SK-N-SH (cell line): ENCODE measurements around the gene FBXL2. TPM values are rescaled to one million over a fixed set of nuclear protein-coding genes. Genes with fewer than 3 reads are reported as not detected.

Experiments
- CTCF ChIA-PET: fragments of 300-600, 350-600 bp; formaldehyde crosslinking; extraction: SDS; loops from one replicate; lab custom pipeline; 2021; lab: Yijun Ruan, JAX
- POLR2A ChIA-PET: fragments of 350-600 bp; sonication (Branson Sonifier 250); formaldehyde crosslinking; extraction: SDS; loops from one replicate; lab custom pipeline; 2020; ENCODE audit warnings: antibody characterized with exemption, inconsistent platforms; lab: Yijun Ruan, JAX
- DNase-seq: peaks from one replicate; pipeline ENCODE4 v3.0.0; 2012
- H2AFZ ChIP-seq: fragments of 200-600 bp; sonication (generic); 2 replicates; pipeline ENCODE4 v1.8.1; 2016; ENCODE audit warnings: antibody characterized with exemption, mild to moderate bottlenecking, low read depth
- H3F3A ChIP-seq: fragments of 200-600 bp; sonication (generic); replicated peaks from 2 replicates; pipeline ENCODE3; 2016; ENCODE audit warnings: antibody characterized with exemption, mild to moderate bottlenecking; ENCODE audit not compliant: insufficient read depth
- H3K27ac ChIP-seq, 2 experiments: fragments of 200-500 bp in 1 of 2; fragments of 200-600 bp in 1 of 2; sonication (Bioruptor generic) in 1 of 2; sonication (generic), shearing (Covaris generic) in 1 of 2; 2 replicates each; pipeline versions ENCODE4 v1.5.1 to v1.6.1; 2014 to 2016; ENCODE audit warnings: low read depth in 2 of 2, inconsistent platforms in 1 of 2, low read length in 1 of 2, mild to moderate bottlenecking in 1 of 2, mixed read lengths in 1 of 2
- H3K27me3 ChIP-seq: fragments of 200-600 bp; sonication (generic), shearing (Covaris generic); 2 replicates; pipeline ENCODE4 v1.6.1; 2016; ENCODE audit warnings: mixed run types; ENCODE audit not compliant: insufficient read depth
- H3K36me3 ChIP-seq, 2 experiments: fragments of 200-500 bp in 1 of 2; fragments of 200-600 bp in 1 of 2; sonication (Bioruptor generic) in 1 of 2; sonication (generic) in 1 of 2; replicated peaks in 1 of 2; 2 replicates each; pipeline versions ENCODE3 to v1.5.1; 2014 to 2016; ENCODE audit warnings: low read length in 1 of 2, mild to moderate bottlenecking in 1 of 2; ENCODE audit not compliant: insufficient read depth in 2 of 2, control insufficient read depth in 1 of 2
- H3K4me1 ChIP-seq, 2 experiments: fragments of 200-500 bp in 1 of 2; fragments of 200-600 bp in 1 of 2; sonication (Bioruptor generic) in 1 of 2; sonication (generic), shearing (Covaris generic) in 1 of 2; 2 replicates each; pipeline versions ENCODE4 v1.5.1 to v1.6.1; 2014 to 2016; ENCODE audit warnings: low read depth in 1 of 2, low read length in 1 of 2, mixed run types in 1 of 2; ENCODE audit not compliant: insufficient read depth in 2 of 2, control insufficient read depth in 1 of 2
- H3K4me2 ChIP-seq: fragments of 200-600 bp; sonication (generic), shearing (Covaris generic); 2 replicates; pipeline ENCODE4 v1.6.1; 2017; ENCODE audit warnings: mixed run types
- H3K4me3 ChIP-seq, 2 experiments: fragments of 200-500 bp in 1 of 2; fragments of 200-600 bp in 1 of 2; sonication (Bioruptor generic) in 1 of 2; sonication (generic), shearing (Covaris generic) in 1 of 2; 2 replicates each; pipeline versions ENCODE4 v1.5.1 to v1.8.1; 2014 to 2016; ENCODE audit warnings: low read depth in 2 of 2, inconsistent platforms in 1 of 2, low read length in 1 of 2, mild to moderate bottlenecking in 1 of 2, mixed read lengths in 1 of 2, moderate library complexity in 1 of 2
- H3K79me2 ChIP-seq: fragments of 200-600 bp; sonication (generic); 2 replicates; pipeline ENCODE4 v1.8.1; 2017; ENCODE audit warnings: mild to moderate bottlenecking; ENCODE audit not compliant: insufficient read depth
- H3K9ac ChIP-seq: fragments of 200-600 bp; sonication (generic); 2 replicates; pipeline ENCODE4 v1.6.1; 2017; ENCODE audit warnings: mixed run types
- H3K9me2 ChIP-seq: fragments of 200-600 bp; sonication (generic); 2 replicates; pipeline ENCODE4 v1.6.1; 2017; ENCODE audit warnings: mixed run types
- H3K9me3 ChIP-seq: fragments of 200-600 bp; sonication (generic); 2 replicates; pipeline ENCODE4 v1.6.1; 2017; ENCODE audit warnings: mixed run types, mild to moderate bottlenecking, moderate library complexity
- H4K20me1 ChIP-seq: fragments of 200-600 bp; sonication (generic); 2 replicates; pipeline ENCODE4 v1.6.1; 2017; ENCODE audit warnings: mild to moderate bottlenecking, mixed run types; ENCODE audit not compliant: insufficient read depth
- EZH2phosphoT487 ChIP-seq: fragments of 200-600 bp; sonication (generic); IDR thresholded peaks from 2 replicates; pipeline ENCODE4 v1.6.1; 2017; ENCODE audit warnings: low read depth, mixed run types, mild to moderate bottlenecking, antibody characterized with exemption, moderate library complexity, borderline replicate concordance
- FOSL2 ChIP-seq: IDR thresholded peaks from 2 replicates; pipeline ENCODE4 v1.4.0; 2012; ENCODE audit warnings: low read depth, mild to moderate bottlenecking, moderate library complexity, borderline replicate concordance
- FOXJ3 ChIP-seq: sonication (generic); formaldehyde crosslinking; IDR thresholded peaks from 2 replicates; pipeline ENCODE4 v1.5.1; 2020; ENCODE audit warnings: mild to moderate bottlenecking, missing genetic modification reagents
- FOXM1 ChIP-seq: IDR thresholded peaks from 2 replicates; pipeline ENCODE4 v1.4.0; 2012; ENCODE audit warnings: low read depth, mild to moderate bottlenecking
- GATA2 ChIP-seq: sonication (generic); formaldehyde crosslinking; IDR thresholded peaks from 2 replicates; pipeline ENCODE4 v1.5.0; 2020; ENCODE audit warnings: mild to moderate bottlenecking, missing genetic modification reagents
- JUND ChIP-seq: IDR thresholded peaks from 2 replicates; pipeline ENCODE4 v1.4.0; 2012
- MAX ChIP-seq: IDR thresholded peaks from 2 replicates; pipeline ENCODE4 v1.4.0; 2012; ENCODE audit warnings: low read depth
- MXI1 ChIP-seq: IDR thresholded peaks from 2 replicates; pipeline ENCODE4 v1.6.1; 2012; ENCODE audit warnings: mild to moderate bottlenecking, low read depth, low read length, improper control_type of control experiment
- NFIC ChIP-seq: IDR thresholded peaks from 2 replicates; pipeline ENCODE4 v1.4.0; 2012; ENCODE audit warnings: borderline replicate concordance
- PBX3 ChIP-seq: IDR thresholded peaks from 2 replicates; pipeline ENCODE4; 2012
- POLR2AphosphoS5 ChIP-seq: IDR thresholded peaks from 2 replicates; pipeline ENCODE4 v1.6.1; 2012; ENCODE audit warnings: low read depth, low read length
- RCOR1 ChIP-seq: fragments of 150-350 bp; IDR thresholded peaks from 2 replicates; pipeline ENCODE4 v1.6.1; 2017; ENCODE audit warnings: antibody characterized with exemption, low read length
- REST ChIP-seq: IDR thresholded peaks from 2 replicates; pipeline ENCODE4 v1.6.1; 2012; ENCODE audit warnings: mild to moderate bottlenecking, low read depth, low read length, moderate library complexity
- RXRA ChIP-seq: IDR thresholded peaks from 2 replicates; pipeline ENCODE4 v1.4.0; 2012; ENCODE audit warnings: low read depth, mild to moderate bottlenecking, borderline replicate concordance
- SMC3 ChIP-seq: IDR thresholded peaks from 2 replicates; pipeline ENCODE4 v1.6.1; 2012; ENCODE audit warnings: low read depth, low read length, improper control_type of control experiment
- USF2 ChIP-seq: fragments of 150-350 bp; IDR thresholded peaks from 2 replicates; pipeline ENCODE4 v1.6.1; 2017; ENCODE audit warnings: antibody characterized with exemption, low read length, low read depth, borderline replicate concordance
- YY1 ChIP-seq: IDR thresholded peaks from 2 replicates; pipeline ENCODE4 v1.4.0; 2012; ENCODE audit warnings: low read depth, mild to moderate bottlenecking
- WGBS: methylation state at CpG from one replicate; pipeline ENCODE4 v1.1.6; 2017; ENCODE audit warnings: low lambda C conversion rate; 5-methylcytosine and 5-hydroxymethylcytosine counted together
- polyA plus RNA-seq, 3 experiments: library from polyadenylated mRNA; depleted of rRNA; stranded (reverse); fragments of >200 nt; gene quantifications; 2 replicates each; pipeline ENCODE4 v1.2.3, GENCODE V29; 2012

FBXL2 gene
- polyA plus RNA-seq, 1 of the 3 experiments (the other 2 are of a cell fraction): 13.7 TPM

GRCh38 chr3:33364531-33365128, 87.4 kb downstream of the FBXL2 start:
- H3K9ac ChIP-seq: no peak overlapping the region
- peaks cover 0 to 6% of the 10 kb centered on the region in 2 experiments; a peak in 1 of 4 replicates for H3K4me1 ChIP-seq
- H3K4me3 ChIP-seq: no peak overlapping the region
- H3K9me2 ChIP-seq: no peaks in the 10 kb centered on the region
- H3K27me3 ChIP-seq: no peaks in the 10 kb centered on the region
- ChIA-PET POLR2A (no interaction called here), CTCF (interaction anchor here (0.8 to 8.1 kb wide), 4 partner anchors 8 to 236 kb away, joined by 3 to 56 read pairs (median 12); no protein-coding TSS in a partner anchor)
- H3K79me2 ChIP-seq: no peaks in the 10 kb centered on the region
- no peak overlapping the region for H3K4me2 ChIP-seq
- peaks cover 0 to 15% of the 10 kb centered on the region in 2 experiments for H3K36me3 ChIP-seq
- H3K9me3 ChIP-seq: no peaks in the 10 kb centered on the region
- H3F3A ChIP-seq: peaks cover 16% of the 10 kb centered on the region
- no peak overlapping the region for H2AFZ ChIP-seq
- no peak overlapping the region for H3K27ac ChIP-seq
- WGBS: 89% methylated on average over 10 of the region's 10 CpGs
- no peaks in the 10 kb centered on the region for H4K20me1 ChIP-seq
- DNase-seq: no peak
- TF ChIP-seq POLR2AphosphoS5 (no peak), USF2 (no peak), FOSL2 (no peak), GATA2 (CRISPR knock-in tag) (no peak), NFIC (no peak), SMC3 (no peak), RCOR1 (no peak), YY1 (no peak), PBX3 (no peak), REST (no peak), MXI1 (no peak), JUND (no peak), RXRA (no peak), FOXJ3 (CRISPR knock-in tag) (no peak), FOXM1 (no peak), EZH2phosphoT487 (no peak), MAX (no peak)
